NCI-H2029 (cell line): ENCODE results near the gene TMEM43.

Experiments
- DNase-seq: peaks from one replicate; lab custom pipeline; 2025; lab: John Stamatoyannopoulos, UW

The TMEM43 gene

GRCh38 chr3:14151471-14152083 is 26.7 kb downstream of the TMEM43 start:
- no peak for DNase-seq

DNA sequence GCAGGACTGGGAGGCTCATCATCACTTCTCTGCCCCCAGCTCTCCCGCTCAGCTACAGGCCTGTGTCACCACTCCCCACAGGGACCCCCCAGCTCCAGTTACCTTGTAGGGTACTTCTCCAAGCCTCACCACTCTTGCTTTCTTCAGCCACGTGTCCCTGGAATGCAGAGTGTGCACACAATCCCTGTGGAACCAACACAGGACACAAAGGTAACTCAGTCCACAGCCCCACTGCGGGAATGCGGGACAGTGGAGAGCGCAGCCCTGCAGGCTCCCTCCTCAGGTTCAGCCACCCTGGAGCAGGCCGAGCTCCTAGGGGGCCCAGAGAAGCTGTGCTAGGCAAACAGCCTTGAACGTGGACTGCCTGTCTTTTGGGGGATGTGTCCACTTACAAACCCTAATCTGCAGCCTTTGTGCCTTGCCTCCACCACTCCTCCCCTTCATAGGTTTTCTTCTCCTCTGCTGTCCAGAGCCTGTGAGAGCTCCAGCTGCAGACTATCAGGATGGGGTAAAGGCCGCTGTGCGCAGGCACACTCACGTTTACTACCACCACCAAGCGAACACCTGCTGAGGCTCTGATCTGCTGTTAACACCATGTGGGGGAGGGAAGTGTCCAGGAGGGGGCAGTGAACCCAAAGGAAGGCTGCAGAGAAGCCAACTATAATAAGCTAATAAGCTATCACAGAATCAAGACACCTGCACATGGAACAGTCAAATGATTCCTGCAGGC is 27.5 kb downstream of the TMEM43 start:
- DNase-seq: no peak

DNA sequence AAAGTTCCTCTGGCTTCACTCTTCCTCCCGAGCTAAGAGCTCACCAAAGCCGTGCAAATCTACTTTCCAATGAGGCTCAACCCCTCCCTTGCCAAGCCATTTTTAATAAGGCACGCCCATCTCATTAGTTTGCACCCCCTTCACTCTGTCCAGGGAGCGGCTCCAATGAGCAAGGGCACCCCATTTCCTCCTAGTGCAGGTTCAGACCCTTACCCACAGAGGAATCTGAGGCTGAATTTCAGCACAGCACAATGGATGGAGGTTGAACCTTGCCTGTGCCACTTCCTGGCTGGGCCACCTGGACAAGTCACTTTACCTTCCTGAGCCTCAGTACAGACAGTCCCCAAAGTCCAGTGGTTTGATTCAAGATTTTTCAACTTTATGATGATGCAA is 28.1 kb downstream of the TMEM43 start:
- no peak for DNase-seq

DNA sequence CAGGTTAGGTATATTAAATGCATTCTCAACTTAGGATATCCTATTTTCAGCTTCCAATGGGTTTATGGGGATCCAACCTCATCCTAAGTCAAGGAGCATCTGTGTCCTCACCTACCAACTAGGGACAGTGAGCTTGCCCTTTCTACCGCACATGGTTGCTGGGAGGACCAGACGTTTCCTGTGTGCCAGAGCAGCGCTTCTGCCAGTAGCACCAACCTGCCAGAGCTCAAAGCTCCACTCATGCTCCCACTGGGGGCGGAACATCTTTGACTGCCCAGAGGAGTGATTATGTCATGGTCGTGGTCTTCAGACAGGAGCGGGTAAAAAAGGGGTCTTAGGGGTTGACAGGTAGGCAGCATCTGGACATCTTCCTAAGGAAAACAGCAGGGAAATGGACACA is 28.8 kb downstream of the TMEM43 start:
- DNase-seq: no peak

DNA sequence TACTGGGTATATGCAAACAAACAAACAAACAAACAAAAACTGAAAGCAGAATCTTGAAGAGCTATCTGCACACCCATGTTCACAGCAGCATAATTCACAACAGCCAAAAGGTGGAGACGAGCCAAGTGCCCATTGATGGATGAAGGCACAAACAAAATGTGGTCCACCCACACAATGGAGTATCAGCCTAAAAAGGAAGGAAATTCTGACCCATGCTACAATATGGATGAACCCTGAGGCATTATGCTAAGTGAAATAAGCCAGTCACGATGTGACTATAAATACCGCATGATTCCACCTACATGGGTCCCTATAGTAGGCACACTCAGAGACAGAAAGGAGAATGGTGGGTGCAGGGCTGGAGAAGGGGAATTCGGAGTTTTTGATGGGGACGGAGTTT is 29.4 kb downstream of the TMEM43 start:
- no peak for DNase-seq

- no peak for DNase-seq
Observed at GRCh38 chr3:14154895-14155440, 30.1 kb downstream of the TMEM43 start.

- DNase-seq: no peak
Observed at GRCh38 chr3:14156201-14156600, 31.3 kb downstream of the TMEM43 start.

DNA sequence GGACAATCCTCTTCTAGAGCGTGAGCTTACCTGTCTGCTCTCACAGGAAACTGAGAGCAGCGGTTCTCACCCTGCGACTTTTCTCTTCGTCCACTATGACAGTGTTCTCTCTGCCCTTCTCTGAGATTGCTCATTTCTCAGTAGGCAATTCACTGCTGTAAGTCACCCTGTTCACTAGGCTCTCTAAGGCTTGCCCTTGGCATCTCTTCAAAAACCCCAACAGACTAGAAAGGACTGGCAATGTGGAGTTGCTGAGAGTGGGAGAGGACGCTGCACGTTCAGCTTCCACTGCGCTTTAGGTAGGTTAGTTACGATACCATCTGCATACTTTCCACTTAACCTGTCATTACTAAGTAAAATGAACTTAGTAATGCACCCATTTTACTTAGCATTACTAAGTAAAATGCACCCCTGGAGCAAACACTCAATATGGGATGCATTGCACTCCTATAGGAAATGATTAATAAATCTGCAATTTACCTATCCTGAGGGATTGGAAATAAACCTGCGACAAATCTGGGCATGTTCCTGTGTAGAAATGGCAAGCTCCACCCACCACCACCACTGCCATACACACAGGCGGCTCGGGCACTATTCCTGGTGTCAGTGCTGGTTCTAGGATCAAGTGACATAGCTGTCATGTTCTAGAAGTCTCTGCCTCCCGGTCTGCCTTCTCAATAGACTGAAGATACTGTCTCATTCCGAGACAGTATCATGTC is 32.1 kb downstream of the TMEM43 start:
- DNase-seq: no peak

GRCh38 chr3:14157951-14158350 is 33.1 kb downstream of the TMEM43 start:
- DNase-seq: no peak

DNA sequence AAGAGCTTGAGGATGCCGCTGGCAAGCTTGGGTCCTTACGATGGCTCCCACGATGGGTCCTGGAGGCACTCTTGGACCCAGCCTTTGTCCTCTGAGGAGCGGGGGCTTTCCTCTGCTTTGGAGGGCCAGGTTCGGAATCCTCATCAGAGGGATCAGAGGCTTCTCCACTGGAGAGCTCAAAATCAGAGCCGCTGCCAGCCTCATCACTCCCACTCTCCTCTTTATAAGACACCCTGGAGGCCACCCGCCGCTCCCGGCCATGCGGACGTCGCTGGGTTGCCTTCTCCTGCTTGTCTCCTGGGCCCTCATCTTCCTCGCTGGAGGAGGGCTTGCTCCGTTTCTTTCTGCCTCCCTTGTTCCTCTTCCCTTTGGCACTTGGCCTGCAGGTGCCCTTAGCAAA is 33.5 kb downstream of the TMEM43 start:
- DNase-seq: no peak

GRCh38 chr3:14159426-14159825 is 34.6 kb downstream of the TMEM43 start:
- no peak for DNase-seq

- no peak for DNase-seq
Observed at GRCh38 chr3:14161282-14161681, 36.4 kb downstream of the TMEM43 start.

DNA sequence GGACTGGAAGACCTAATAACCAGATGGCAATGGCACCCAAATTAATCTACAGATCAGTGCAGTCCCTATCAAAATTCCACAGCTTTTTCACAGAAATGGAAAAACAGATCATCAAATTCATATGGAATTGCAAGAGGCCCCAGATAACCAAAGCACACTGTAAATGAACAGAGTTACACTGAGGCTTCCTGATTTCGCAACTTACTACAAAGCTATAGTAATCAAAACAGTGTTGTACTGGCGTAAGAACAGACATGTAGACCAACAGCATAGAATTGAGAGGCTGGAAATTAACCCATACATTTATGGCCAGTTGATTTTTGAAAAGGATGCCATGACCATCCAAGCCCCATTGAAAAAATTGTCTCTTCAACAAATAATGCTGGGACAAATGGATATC is 37.3 kb downstream of the TMEM43 start:
- no peak for DNase-seq

- DNase-seq: no peak
Observed at GRCh38 chr3:14166877-14167603, 42.2 kb downstream of the TMEM43 start.

GRCh38 chr3:14169435-14169834 is 44.6 kb downstream of the TMEM43 start:
- no peak for DNase-seq

GRCh38 chr3:14169871-14170270 is 45.0 kb downstream of the TMEM43 start:
- DNase-seq: no peak

DNA sequence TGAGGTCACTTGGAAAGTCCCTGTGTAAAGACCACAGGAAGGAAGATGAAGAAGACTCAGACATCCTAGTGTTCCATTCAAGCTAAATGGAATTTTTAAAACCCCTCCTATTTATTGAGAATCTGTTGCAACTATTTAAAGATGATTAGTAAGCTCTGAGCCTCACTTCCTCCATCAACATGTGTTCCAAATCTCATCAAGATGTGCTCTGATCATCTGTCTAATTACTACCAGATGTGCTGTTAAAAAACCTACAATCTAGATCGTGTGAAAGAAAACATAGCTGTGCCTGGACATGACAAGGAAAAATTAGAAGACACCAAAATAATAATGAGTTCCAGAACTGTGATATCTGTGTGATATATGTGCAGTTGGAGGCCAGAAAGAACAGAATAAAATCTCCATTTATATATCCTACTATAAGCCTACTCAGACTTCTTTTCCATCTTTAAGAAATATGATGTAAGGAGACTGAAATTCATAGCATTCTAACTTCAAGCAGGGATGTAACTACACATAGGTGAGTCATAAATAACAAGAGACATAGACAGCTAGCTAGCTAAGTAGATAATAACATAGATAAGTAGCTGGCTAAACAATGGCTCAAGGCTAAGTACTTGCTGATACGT is 45.8 kb downstream of the TMEM43 start:
- no peak for DNase-seq

DNA sequence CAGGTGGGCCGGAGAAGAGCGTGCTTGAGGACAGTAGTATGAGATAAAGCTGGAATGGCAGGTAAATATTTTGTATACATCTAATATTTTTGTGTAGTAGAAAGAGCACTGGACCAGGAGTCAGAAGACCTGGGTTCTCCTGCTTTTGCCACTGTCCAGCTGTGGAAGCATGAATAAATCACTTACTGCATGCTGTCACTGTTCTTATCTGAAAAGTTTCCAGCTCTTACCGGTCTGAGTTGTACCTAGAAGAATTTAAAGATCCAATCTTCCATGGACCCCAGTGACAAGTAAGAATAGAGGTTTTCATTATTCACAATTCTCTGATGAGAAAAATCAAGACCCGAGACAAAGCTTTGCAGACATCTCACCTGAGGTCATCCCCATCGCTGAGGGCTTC is 47.6 kb downstream of the TMEM43 start:
- DNase-seq: no peak

GRCh38 chr3:14174483-14174882 is 49.6 kb downstream of the TMEM43 start:
- DNase-seq: no peak

DNA sequence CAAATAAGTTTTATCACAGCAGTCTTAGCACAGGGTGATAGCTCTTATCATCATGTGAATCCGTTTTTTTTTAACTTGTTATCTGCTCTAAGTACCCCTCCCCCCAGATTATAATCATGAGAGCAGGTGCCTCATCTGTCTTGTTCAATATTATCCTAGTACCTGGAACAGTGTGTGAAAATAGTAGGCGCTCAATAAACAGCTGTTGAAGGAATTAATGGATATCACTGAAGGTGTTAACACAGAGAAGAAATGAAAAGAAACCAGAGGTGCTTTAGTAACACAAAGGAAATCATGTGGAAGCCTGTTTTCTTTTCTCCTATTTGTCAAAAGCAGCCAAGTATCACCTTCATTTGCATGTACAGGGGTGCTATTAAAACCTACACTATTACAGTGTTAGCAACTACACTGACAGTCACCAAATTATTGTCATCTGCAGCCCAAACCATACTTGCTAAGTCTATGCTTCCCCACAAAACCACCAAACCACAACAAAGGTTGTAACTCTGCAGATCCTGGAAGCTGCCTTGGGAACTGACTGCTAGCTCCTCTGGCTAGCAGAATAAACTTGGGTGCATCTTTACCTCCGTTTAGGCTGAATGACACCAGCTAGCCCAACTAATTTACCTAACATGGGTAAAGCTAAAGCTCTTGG is 50.7 kb downstream of the TMEM43 start:
- DNase-seq: no peak

- peak; percentile 51 for DNase-seq
Observed at GRCh38 chr3:14177580-14178246, 52.9 kb downstream of the TMEM43 start.
